Activated CD4-positive, alpha-beta T cell treated with anti-CD3 and anti-CD28 coated beads, Interleukin-2, amount 50 U/mL, for 1 hour (primary cell): ENCODE data around the gene KRTAP5-3.
"Not testable (repeated sequence)": the region's sequence is repeated elsewhere in the genome, so short reads cannot be mapped to it uniquely, and the experiment has no call there.

Source experiments
- DNase-seq: peaks from one replicate; pipeline ENCODE4 v3.0.0-alpha.2; 2020

KRTAP5-3 gene

GRCh38 chr11:1607901-1608300 lies 362 bp downstream of the KRTAP5-3 start:
- not testable (repeated sequence) for DNase-seq

GRCh38 chr11:1607156-1607845 lies 962 bp downstream of the KRTAP5-3 start:
- not testable (repeated sequence) for DNase-seq

- not testable (repeated sequence) for DNase-seq
Measured at GRCh38 chr11:1605923-1606322, 2.3 kb downstream of the KRTAP5-3 start.

- DNase-seq = no peak
Measured at GRCh38 chr11:1604711-1605110, 3.6 kb downstream of the KRTAP5-3 start.

GRCh38 chr11:1604181-1604580 lies 4.1 kb downstream of the KRTAP5-3 start:
- DNase-seq = no peak

GRCh38 chr11:1603629-1604028 lies 4.6 kb downstream of the KRTAP5-3 start:
- no peak for DNase-seq

- DNase-seq = not testable (repeated sequence)
Measured at GRCh38 chr11:1601663-1602062, 6.6 kb downstream of the KRTAP5-3 start.

- DNase-seq = no peak
Measured at GRCh38 chr11:1600626-1601025, 7.6 kb downstream of the KRTAP5-3 start.

GRCh38 chr11:1598816-1599215 lies 9.4 kb downstream of the KRTAP5-3 start:
- no peak for DNase-seq

GRCh38 chr11:1598406-1598805 lies 9.9 kb downstream of the KRTAP5-3 start:
- DNase-seq = not testable (repeated sequence)

- no peak for DNase-seq
Measured at GRCh38 chr11:1597994-1598380, 10.3 kb downstream of the KRTAP5-3 start, which contains the start of gene KRTAP5-2. TSS of gene KRTAP5-2 (minus strand) at chr11:1598294. CDS start at chr11:1598250, 44 bp downstream.

GRCh38 chr11:1597331-1597993 lies 10.8 kb downstream of the KRTAP5-3 start:
- DNase-seq = no peak

- DNase-seq = not testable (repeated sequence)
Measured at GRCh38 chr11:1596576-1597121, 11.6 kb downstream of the KRTAP5-3 start.

GRCh38 chr11:1595994-1596575 lies 12.2 kb downstream of the KRTAP5-3 start:
- DNase-seq = not testable (repeated sequence)

- no peak for DNase-seq
Measured at GRCh38 chr11:1592628-1593027, 15.6 kb downstream of the KRTAP5-3 start.

- no peak for DNase-seq
Measured at GRCh38 chr11:1589996-1590395, 18.3 kb downstream of the KRTAP5-3 start.

GRCh38 chr11:1589191-1589963 lies 18.9 kb downstream of the KRTAP5-3 start:
- DNase-seq = not testable (repeated sequence)

- no peak for DNase-seq
Measured at GRCh38 chr11:1586699-1587098, 21.6 kb downstream of the KRTAP5-3 start.

- DNase-seq = not testable (repeated sequence)
Measured at GRCh38 chr11:1584661-1585370, 23.4 kb downstream of the KRTAP5-3 start, which contains the start of gene KRTAP5-1. TSS of gene KRTAP5-1 (minus strand) at chr11:1585283. CDS start at chr11:1585249, 34 bp downstream.

- not testable (repeated sequence) for DNase-seq
Measured at GRCh38 chr11:1582909-1583308, 25.4 kb downstream of the KRTAP5-3 start.

- DNase-seq = no peak
Measured at GRCh38 chr11:1581976-1582375, 26.3 kb downstream of the KRTAP5-3 start.

GRCh38 chr11:1576825-1577224 lies 31.4 kb downstream of the KRTAP5-3 start:
- no peak for DNase-seq
